Camera-type eye (tissue), 1 donor: ENCODE results near the gene NFYC. TPM values are rescaled to one million over a fixed set of nuclear protein-coding genes. Genes with fewer than 3 reads are reported as not detected.

Experiments used
- total RNA-seq: library from RNA; depleted of rRNA; stranded (reverse); fragments of >200 nt; gene quantifications from one replicate; pipeline ENCODE4 v1.2.3, GENCODE V29; 2014

Gene NFYC
- 58.9 TPM for total RNA-seq

GRCh38 chr1:40691538-40692428, at the start of gene NFYC:
NFYC (plus strand) TSS chr1:40691704; CDS start chr1:40738844, 47,140 bp downstream.

GRCh38 chr1:40665335-40666171, 26.0 kb upstream of the NFYC start, which contains the start of gene RIMS3:
RIMS3 (minus strand) TSS chr1:40665682; CDS start chr1:40641925, 23,757 bp downstream.

GRCh38 chr1:40783001-40783905, 91.7 kb downstream of the NFYC start, which contains the start of gene KCNQ4:
KCNQ4 (plus strand) TSS chr1:40783787; CDS start chr1:40784094, 307 bp downstream.

Other genes starting within 250 kb of the NFYC start
- gene ZFP69B, start 241.2 kb upstream of the NFYC start, total RNA-seq = 10.4 TPM
- gene ZFP69, start 214.4 kb upstream of the NFYC start, total RNA-seq = 5.4 TPM
- 15.8 TPM for gene EXO5, start 182.9 kb upstream of the NFYC start, total RNA-seq
- gene ZNF684, start 160.1 kb upstream of the NFYC start, total RNA-seq = 7.7 TPM
- 28.6 TPM for gene RIMS3, start 26.0 kb upstream of the NFYC start, total RNA-seq
- gene KCNQ4, start 92.1 kb downstream of the NFYC start, total RNA-seq = 7.2 TPM
- 11.2 TPM for gene CITED4, start 170.7 kb downstream of the NFYC start, total RNA-seq